Fibroblast of lung (primary cell): ENCODE results near the gene SSUH2. TPM values are rescaled to one million over a fixed set of nuclear protein-coding genes. Genes with fewer than 3 reads are reported as not detected.
"Not testable (repeated sequence)": the region's sequence is repeated elsewhere in the genome, so short reads cannot be mapped to it uniquely, and the experiment has no call there.

Experiments used
- DNase-seq, 2 donors: peaks; one replicate each; pipeline versions ENCODE4 v3.0.0 to v3.0.0-alpha.2; 2010; ENCODE audit warnings: low read depth in 2 of 2
- H2AFZ ChIP-seq: 2 replicates; pipeline ENCODE4 v1.5.1; 2012; ENCODE audit warnings: low read length, control low read depth, inconsistent platforms
- H3K27ac ChIP-seq: 2 replicates; pipeline ENCODE4 v1.5.1; 2011; ENCODE audit warnings: low read length, control low read depth; ENCODE audit not compliant: insufficient read depth
- H3K27me3 ChIP-seq: 2 replicates; pipeline ENCODE4 v1.5.1; 2011; ENCODE audit warnings: mild to moderate bottlenecking, low read length; ENCODE audit not compliant: control insufficient read depth, insufficient read depth
- H3K36me3 ChIP-seq: 2 replicates; pipeline ENCODE4 v1.5.1; 2011; ENCODE audit warnings: low read length; ENCODE audit not compliant: control insufficient read depth, insufficient read depth
- H3K4me1 ChIP-seq: 2 replicates; pipeline ENCODE4 v1.5.1; 2011; ENCODE audit warnings: low read length; ENCODE audit not compliant: control insufficient read depth, insufficient read depth; ENCODE audit errors: extremely low read depth
- H3K4me2 ChIP-seq: 2 replicates; pipeline ENCODE4 v1.5.1; 2011; ENCODE audit warnings: low read length, control low read depth; ENCODE audit not compliant: insufficient read depth; ENCODE audit errors: extremely low read depth
- H3K4me3 ChIP-seq, 4 experiments: fragments of 200-600 bp in 1 of 4; sonication (generic) in 1 of 4; replicated peaks in 1 of 4; 2 replicates each; pipeline ENCODE4 v1.5.1; 2011 to 2016; ENCODE audit warnings: low read length in 4 of 4, low read depth in 3 of 4, mild to moderate bottlenecking in 3 of 4, control low read depth in 2 of 4, inconsistent platforms in 1 of 4, mixed read lengths in 1 of 4; ENCODE audit not compliant: insufficient read depth in 1 of 4; ENCODE audit errors: control extremely low read depth in 1 of 4
- H3K79me2 ChIP-seq: 2 replicates; pipeline ENCODE4 v1.5.1; 2012; ENCODE audit warnings: mild to moderate bottlenecking, low read length, inconsistent platforms; ENCODE audit not compliant: control insufficient read depth, insufficient read depth
- H3K9ac ChIP-seq: 2 replicates; pipeline ENCODE4 v1.5.1; 2011; ENCODE audit warnings: mild to moderate bottlenecking, low read length, control low read depth; ENCODE audit not compliant: insufficient read depth
- H3K9me3 ChIP-seq: 2 replicates; pipeline ENCODE4 v1.5.1; 2012; ENCODE audit warnings: low read depth, low read length; ENCODE audit not compliant: control insufficient read depth, insufficient read depth
- H4K20me1 ChIP-seq: 2 replicates; pipeline ENCODE4 v1.5.1; 2011; ENCODE audit warnings: low read length; ENCODE audit not compliant: control insufficient read depth, insufficient read depth; ENCODE audit errors: extremely low read depth
- EZH2 ChIP-seq: IDR thresholded peaks from 2 replicates; pipeline ENCODE4 v1.5.1; 2012; ENCODE audit warnings: low read length, control low read depth, mild to moderate bottlenecking; ENCODE audit errors: missing control alignments
- polyA plus RNA-seq, 2 donors: library from polyadenylated mRNA; depleted of rRNA in 1 of 2; stranded (reverse) in 1 of 2; unstranded in 1 of 2; fragments of >200 nt; gene quantifications; 2 replicates each; pipeline ENCODE4 v1.2.1, GENCODE V29; 2011 to 2012; ENCODE audit warnings: missing spikeins in 1 of 2
- total RNA-seq: library from RNA; depleted of rRNA; stranded (reverse); fragments of >200 nt; gene quantifications from 2 replicates; pipeline ENCODE4 v1.2.1, GENCODE V29; 2014
- TF ChIP-seq, protein P1 (sequence below), 2 donors: IDR thresholded peaks in 1 of 2; conservative IDR thresholded peaks in 1 of 2; 1 replicate in 1 of 2; 2 replicates in 1 of 2; pipeline ENCODE4 v1.5.1; 2011 to 2012; ENCODE audit warnings: low read length in 2 of 2, control low read depth in 1 of 2, inconsistent platforms in 1 of 2, low read depth in 1 of 2, mild to moderate bottlenecking in 1 of 2

The SSUH2 gene
- total and polyA plus RNA-seq, 2 donors (not counting 1 experiment from before 2014, with no cell fraction given) = 0.02 TPM; not detected in 1

DNA sequence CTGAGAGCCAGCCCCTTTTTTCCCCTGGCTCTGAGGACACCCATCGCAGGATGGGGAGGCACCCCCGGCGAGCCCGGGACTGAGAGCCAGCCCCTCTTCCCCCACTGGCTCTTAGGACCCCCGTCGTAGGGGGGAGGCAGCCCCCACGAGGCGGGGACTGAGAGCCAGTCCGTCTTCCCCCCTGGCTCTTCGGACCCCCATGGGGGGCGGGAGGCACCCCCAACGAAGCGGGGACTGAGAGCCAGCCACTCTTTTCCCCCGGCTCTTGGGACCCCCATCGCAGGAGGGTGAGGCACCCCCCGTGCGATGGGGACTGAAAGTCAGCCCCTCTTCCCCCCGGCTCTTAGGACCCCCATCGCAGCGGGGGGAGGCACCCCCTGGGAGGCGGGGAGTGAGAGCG is 36.8 kb upstream of the SSUH2 start:
- Histone ChIP-seq H3K4me3 (no peak overlapping the region), H3K27me3 (no peaks in the 10 kb centered on the region), H3K79me2 (no peaks in the 10 kb centered on the region), H3K27ac (no peak overlapping the region), H4K20me1 (no peaks in the 10 kb centered on the region), H3K4me1 (no peaks in the 10 kb centered on the region), H3K36me3 (no peaks in the 10 kb centered on the region), H3K9ac (no peak overlapping the region), H3K4me2 (no peak overlapping the region), H3K9me3 (no peaks in the 10 kb centered on the region), H2AFZ (no peak overlapping the region)
- no peak for DNase-seq
- no peak for TF ChIP-seq EZH2
- TF ChIP-seq, protein P1, sequence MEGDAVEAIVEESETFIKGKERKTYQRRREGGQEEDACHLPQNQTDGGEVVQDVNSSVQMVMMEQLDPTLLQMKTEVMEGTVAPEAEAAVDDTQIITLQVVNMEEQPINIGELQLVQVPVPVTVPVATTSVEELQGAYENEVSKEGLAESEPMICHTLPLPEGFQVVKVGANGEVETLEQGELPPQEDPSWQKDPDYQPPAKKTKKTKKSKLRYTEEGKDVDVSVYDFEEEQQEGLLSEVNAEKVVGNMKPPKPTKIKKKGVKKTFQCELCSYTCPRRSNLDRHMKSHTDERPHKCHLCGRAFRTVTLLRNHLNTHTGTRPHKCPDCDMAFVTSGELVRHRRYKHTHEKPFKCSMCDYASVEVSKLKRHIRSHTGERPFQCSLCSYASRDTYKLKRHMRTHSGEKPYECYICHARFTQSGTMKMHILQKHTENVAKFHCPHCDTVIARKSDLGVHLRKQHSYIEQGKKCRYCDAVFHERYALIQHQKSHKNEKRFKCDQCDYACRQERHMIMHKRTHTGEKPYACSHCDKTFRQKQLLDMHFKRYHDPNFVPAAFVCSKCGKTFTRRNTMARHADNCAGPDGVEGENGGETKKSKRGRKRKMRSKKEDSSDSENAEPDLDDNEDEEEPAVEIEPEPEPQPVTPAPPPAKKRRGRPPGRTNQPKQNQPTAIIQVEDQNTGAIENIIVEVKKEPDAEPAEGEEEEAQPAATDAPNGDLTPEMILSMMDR (conservative IDR thresholded peaks at IDR 0.05 in 1 of 2, IDR thresholded peaks at IDR 0.05 in 1 of 2; ENCODE audit: low read depth in 1 of 2, low read length in 2 of 2) = no peak

DNA sequence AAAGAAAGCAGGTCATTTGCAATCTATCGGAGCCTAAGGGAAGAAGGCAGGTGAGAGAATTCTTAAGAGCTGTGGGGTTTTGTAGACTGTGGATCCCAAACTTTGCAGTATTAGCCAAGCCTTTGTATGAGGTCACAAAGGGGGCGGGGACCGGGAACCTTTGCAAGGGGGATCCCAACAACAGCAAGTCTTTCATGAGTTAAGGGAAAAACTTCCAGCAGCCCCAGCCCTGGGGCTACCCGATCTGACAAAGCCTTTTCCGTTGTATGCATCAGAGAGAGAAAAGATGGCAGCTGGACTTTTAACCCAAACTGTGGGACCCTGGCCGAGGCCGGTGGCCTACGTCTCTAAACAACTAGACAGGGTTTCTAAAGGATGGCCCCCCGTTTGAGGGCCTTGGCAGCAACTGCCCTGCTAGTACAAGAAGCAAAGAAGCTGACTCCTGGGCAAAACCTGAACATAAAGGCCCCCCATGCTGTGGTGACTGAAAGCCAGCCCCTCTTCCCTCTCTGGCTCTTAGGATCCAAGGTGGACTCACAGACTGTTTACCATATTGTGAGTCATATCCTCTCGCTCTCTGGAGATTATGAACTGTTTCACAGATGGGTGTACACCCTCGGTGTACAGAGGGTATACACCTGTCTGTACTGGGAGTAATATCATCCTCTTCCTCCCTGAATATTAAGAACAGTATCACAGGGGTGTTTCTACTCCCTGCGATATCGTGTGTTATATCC is 35.4 kb upstream of the SSUH2 start:
- not testable (repeated sequence) for H4K20me1 ChIP-seq, H3K4me2 ChIP-seq, H3K27me3 ChIP-seq, H3K27ac ChIP-seq, H3K9me3 ChIP-seq, H2AFZ ChIP-seq, H3K4me3 ChIP-seq, H3K36me3 ChIP-seq, H3K4me1 ChIP-seq, H3K79me2 ChIP-seq, H3K9ac ChIP-seq
- DNase-seq = peak in 1 of 2 donors; percentile 48

DNA sequence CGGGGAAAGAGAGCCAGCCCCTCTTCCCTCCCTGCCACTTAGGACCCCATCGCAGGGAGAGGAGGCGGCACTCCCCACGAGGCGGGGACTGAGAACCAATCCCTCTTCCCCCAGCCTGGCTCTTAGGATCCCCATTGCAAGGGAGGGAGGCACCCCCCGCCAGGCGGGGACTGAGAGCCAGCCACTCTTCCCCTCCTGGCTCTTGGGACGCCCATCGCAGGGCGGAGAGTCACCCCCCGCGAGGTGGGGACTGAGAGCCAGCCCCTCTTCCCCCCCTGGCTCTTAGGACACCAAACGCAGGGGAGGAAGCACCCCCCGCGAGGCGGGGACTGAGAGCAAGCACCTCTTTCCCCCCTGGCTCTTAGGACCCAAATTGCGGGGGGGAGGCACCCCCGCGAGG is 34.2 kb upstream of the SSUH2 start:
- H3K4me2 ChIP-seq = no peak overlapping the region
- no peaks in the 10 kb centered on the region for H3K4me1 ChIP-seq
- H2AFZ ChIP-seq = no peak overlapping the region
- DNase-seq = no peak
- no peak overlapping the region for H3K9ac ChIP-seq
- H3K4me3 ChIP-seq = no peak overlapping the region
- H3K9me3 ChIP-seq = no peaks in the 10 kb centered on the region
- no peak overlapping the region for H3K27ac ChIP-seq
- no peaks in the 10 kb centered on the region for H4K20me1 ChIP-seq
- H3K27me3 ChIP-seq = no peaks in the 10 kb centered on the region
- H3K79me2 ChIP-seq = no peaks in the 10 kb centered on the region
- no peak for TF ChIP-seq EZH2
- no peaks in the 10 kb centered on the region for H3K36me3 ChIP-seq

DNA sequence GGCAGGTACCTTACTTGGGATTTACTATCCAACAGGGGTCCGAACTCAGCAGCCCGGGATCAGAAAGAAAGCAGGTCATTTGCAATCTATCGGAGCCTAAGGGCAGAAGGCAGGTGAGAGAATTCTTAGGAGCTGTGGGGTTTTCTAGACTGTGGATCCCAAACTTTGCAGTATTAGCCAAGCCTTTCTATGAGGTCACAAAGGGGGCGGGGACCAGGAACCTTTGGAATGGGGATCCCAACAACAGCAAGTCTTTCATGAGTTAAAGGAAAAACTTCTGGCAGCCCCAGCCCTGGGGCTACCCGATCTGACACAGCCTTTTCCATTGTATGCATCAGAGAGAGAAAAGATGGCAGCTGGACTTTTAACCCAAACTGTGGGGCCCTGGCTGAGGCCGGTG is 32.7 kb upstream of the SSUH2 start:
- H3K4me3 ChIP-seq, DNase-seq, H3K4me2 ChIP-seq, H3K27me3 ChIP-seq, H3K36me3 ChIP-seq, H3K9ac ChIP-seq, H3K27ac ChIP-seq, H3K4me1 ChIP-seq, H3K9me3 ChIP-seq, H3K79me2 ChIP-seq, H2AFZ ChIP-seq, H4K20me1 ChIP-seq: not testable (repeated sequence)

DNA sequence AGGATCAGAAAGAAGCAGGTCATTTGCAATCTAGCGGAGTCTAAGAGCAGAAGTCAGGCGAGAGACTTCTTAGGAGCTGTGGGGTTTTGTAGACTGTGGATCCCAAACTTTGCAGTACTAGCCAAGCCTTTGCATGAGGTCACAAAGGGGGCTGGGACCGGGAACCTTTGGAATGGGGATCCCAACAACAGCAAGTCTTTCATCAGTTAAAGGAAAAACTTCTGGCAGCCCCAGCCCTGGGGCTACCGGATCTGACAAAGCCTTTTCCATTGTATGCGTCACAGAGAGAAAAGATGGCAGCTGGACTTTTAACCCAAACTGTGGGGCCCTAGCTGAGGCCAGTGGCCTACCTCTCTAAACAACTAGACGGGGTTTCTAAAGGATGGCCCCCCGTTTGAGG is 31.0 kb upstream of the SSUH2 start:
- not testable (repeated sequence) for H3K9me3 ChIP-seq, H4K20me1 ChIP-seq, DNase-seq, H3K4me3 ChIP-seq, H3K27me3 ChIP-seq, H3K9ac ChIP-seq, H2AFZ ChIP-seq, H3K79me2 ChIP-seq, H3K36me3 ChIP-seq, H3K27ac ChIP-seq, H3K4me2 ChIP-seq, H3K4me1 ChIP-seq
